ENCODE results near the gene SHISA9. TPM values are rescaled to one million over a fixed set of nuclear protein-coding genes. Genes with fewer than 3 reads are reported as not detected.

Gene SHISA9
- total RNA-seq, 2 donors from 2014 or later = 1.8 to 4.6 TPM

- no peaks in the 10 kb centered on the region for H3K36me3 ChIP-seq (replicated peaks in 1 of 2; ENCODE audit: insufficient read depth in 1 of 2, low read depth in 2 of 2)
- intact Hi-C loops (cut with DNase I) = no loop called here
- H3K4me3 ChIP-seq = no peak overlapping the region
- WGBS, 2 donors = 66 to 71% methylated on average over 5 of the region's 5 CpGs
- TF ChIP-seq, protein P1, sequence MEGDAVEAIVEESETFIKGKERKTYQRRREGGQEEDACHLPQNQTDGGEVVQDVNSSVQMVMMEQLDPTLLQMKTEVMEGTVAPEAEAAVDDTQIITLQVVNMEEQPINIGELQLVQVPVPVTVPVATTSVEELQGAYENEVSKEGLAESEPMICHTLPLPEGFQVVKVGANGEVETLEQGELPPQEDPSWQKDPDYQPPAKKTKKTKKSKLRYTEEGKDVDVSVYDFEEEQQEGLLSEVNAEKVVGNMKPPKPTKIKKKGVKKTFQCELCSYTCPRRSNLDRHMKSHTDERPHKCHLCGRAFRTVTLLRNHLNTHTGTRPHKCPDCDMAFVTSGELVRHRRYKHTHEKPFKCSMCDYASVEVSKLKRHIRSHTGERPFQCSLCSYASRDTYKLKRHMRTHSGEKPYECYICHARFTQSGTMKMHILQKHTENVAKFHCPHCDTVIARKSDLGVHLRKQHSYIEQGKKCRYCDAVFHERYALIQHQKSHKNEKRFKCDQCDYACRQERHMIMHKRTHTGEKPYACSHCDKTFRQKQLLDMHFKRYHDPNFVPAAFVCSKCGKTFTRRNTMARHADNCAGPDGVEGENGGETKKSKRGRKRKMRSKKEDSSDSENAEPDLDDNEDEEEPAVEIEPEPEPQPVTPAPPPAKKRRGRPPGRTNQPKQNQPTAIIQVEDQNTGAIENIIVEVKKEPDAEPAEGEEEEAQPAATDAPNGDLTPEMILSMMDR (IDR thresholded peaks at IDR 0.05) = no peak
- TF ChIP-seq POLR2A (IDR thresholded peaks at IDR 0.05) = no peak
- DNase-seq (no peak), ATAC-seq (no peak)
- H3K27me3 ChIP-seq = peaks cover 0 to 14% of the 10 kb centered on the region in 2 donors
- no peak overlapping the region for H3K27ac ChIP-seq
- peaks cover 19% of the 10 kb centered on the region for H3K4me1 ChIP-seq
- no peaks in the 10 kb centered on the region for H3K9me3 ChIP-seq
Measured at GRCh38 chr16:12906271-12906670, 4.9 kb downstream of the SHISA9 start.

GRCh38 chr16:12906765-12907516, 5.5 kb downstream of the SHISA9 start:
- TF ChIP-seq, protein P1 (IDR thresholded peaks at IDR 0.05) = no peak
- TF ChIP-seq POLR2A (IDR thresholded peaks at IDR 0.05) = no peak
- intact Hi-C loops (cut with DNase I) = no loop called here
- 60 to 79% methylated on average over 4 to 5 of the region's 5 CpGs for WGBS, 2 donors
- Histone ChIP-seq H3K9me3 (no peaks in the 10 kb centered on the region), H3K4me3 (no peak overlapping the region), H3K4me1 (peaks cover 18% of the 10 kb centered on the region), H3K27ac (no peak overlapping the region), H3K36me3 (replicated peaks in 1 of 2; ENCODE audit: insufficient read depth in 1 of 2, low read depth in 2 of 2) (no peaks in the 10 kb centered on the region), H3K27me3 (peaks cover 0 to 14% of the 10 kb centered on the region in 2 donors)
- DNase-seq (no peak), ATAC-seq (no peak)

DNA sequence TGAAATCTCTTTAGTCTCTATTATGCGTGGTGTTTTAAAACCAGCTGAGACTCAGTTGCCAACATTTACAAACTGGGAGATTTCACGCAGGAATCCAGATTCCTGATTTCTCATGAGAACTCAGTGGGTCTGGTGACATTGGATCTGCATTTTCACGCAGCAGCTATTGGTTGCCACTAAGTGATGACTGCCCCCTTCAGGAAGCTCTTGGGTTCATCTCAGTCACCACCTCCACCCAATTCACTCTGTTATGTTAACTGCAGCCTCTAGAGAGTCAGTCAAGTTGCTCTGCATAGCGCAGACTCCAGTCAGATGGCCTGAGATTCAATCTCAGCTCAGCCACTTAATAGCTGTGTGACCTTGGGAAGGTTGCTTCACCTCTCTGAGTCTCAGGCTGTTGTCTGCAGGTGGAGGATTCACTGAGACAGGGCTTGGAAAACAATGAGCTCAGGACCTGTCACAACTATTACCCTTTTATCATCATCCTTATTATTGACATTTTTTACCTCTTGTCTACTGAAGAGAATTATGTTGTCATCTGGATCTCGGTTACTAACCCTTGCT, 6.4 kb downstream of the SHISA9 start:
- Histone ChIP-seq H3K27ac (no peak overlapping the region), H3K4me1 (peaks cover 10% of the 10 kb centered on the region), H3K4me3 (no peak overlapping the region), H3K36me3 (replicated peaks in 1 of 2; ENCODE audit: insufficient read depth in 1 of 2, low read depth in 2 of 2) (no peaks in the 10 kb centered on the region), H3K9me3 (no peaks in the 10 kb centered on the region), H3K27me3 (peaks cover 0 to 10% of the 10 kb centered on the region in 2 donors)
- ATAC-seq = no peak
- WGBS, 2 donors = 47 to 50% methylated on average over 5 of the region's 5 CpGs
- no peak for TF ChIP-seq POLR2A (IDR thresholded peaks at IDR 0.05)
- TF ChIP-seq, protein P1 (IDR thresholded peaks at IDR 0.05) = no peak
- no peak for DNase-seq
- intact Hi-C loops (cut with DNase I) = no loop called here

DNA sequence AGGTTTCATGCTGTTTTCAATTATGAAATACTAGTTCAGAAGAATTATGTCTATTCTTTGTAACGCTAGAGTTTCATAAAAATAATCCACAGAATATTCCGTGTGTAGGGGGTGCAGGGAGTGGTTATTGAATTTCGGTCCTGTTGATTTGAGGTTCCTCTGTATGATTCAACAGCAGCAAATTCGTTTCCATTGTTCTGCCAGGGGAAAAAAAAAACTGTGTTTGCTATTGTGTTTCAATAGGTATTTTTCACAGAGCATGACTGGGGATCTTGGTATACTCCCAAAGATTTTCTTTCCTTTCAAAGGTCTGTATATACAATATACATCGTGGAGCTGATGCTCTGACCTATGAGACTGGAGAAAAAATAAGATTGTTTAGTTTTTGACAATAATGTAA, 15.8 kb downstream of the SHISA9 start:
- TF ChIP-seq POLR2A (IDR thresholded peaks at IDR 0.05) = no peak
- TF ChIP-seq, protein P1 (IDR thresholded peaks at IDR 0.05) = no peak
- Histone ChIP-seq H3K9me3 (no peaks in the 10 kb centered on the region), H3K27me3 (no peaks in the 10 kb centered on the region), H3K36me3 (replicated peaks in 1 of 2; ENCODE audit: insufficient read depth in 1 of 2, low read depth in 2 of 2) (no peaks in the 10 kb centered on the region), H3K4me3 (no peak overlapping the region), H3K4me1 (no peaks in the 10 kb centered on the region), H3K27ac (no peak overlapping the region)
- ATAC-seq (no peak), DNase-seq (no peak)
- 50 to 74% methylated on average over 5 of the region's 5 CpGs for WGBS, 2 donors
- intact Hi-C loops (cut with DNase I) = no loop called here
